ENCODE measurements around the gene UGT8.

GRCh38 chr4:114603497-114603896 is 4.9 kb downstream of the UGT8 start:
- TF ChIP-seq, protein P1, sequence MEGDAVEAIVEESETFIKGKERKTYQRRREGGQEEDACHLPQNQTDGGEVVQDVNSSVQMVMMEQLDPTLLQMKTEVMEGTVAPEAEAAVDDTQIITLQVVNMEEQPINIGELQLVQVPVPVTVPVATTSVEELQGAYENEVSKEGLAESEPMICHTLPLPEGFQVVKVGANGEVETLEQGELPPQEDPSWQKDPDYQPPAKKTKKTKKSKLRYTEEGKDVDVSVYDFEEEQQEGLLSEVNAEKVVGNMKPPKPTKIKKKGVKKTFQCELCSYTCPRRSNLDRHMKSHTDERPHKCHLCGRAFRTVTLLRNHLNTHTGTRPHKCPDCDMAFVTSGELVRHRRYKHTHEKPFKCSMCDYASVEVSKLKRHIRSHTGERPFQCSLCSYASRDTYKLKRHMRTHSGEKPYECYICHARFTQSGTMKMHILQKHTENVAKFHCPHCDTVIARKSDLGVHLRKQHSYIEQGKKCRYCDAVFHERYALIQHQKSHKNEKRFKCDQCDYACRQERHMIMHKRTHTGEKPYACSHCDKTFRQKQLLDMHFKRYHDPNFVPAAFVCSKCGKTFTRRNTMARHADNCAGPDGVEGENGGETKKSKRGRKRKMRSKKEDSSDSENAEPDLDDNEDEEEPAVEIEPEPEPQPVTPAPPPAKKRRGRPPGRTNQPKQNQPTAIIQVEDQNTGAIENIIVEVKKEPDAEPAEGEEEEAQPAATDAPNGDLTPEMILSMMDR (IDR thresholded peaks at IDR 0.05): no peak
- no peak for TF ChIP-seq POLR2A (IDR thresholded peaks at IDR 0.05)
